HG03520 (cell line): ENCODE measurements around the gene CCNG2.
"Not testable (repeated sequence)": the region's sequence is repeated elsewhere in the genome, so short reads cannot be mapped to it uniquely, and the experiment has no call there.

Source experiments
- ATAC-seq: cut with Tn5 transposase; IDR thresholded peaks from one replicate; pipeline ENCODE4 v1.9.1; 2021; ENCODE audit warnings: mild to moderate bottlenecking, moderate library complexity; ENCODE audit not compliant: unreplicated experiment

Gene CCNG2

GRCh38 chr4:77156912-77157858, at the start of gene CCNG2:
Gene CCNG2, plus strand, starts transcription at chr4:77157207. Its CDS starts 1,326 bp downstream, at chr4:77158533.
- ATAC-seq, result peak; percentile 11

DNA sequence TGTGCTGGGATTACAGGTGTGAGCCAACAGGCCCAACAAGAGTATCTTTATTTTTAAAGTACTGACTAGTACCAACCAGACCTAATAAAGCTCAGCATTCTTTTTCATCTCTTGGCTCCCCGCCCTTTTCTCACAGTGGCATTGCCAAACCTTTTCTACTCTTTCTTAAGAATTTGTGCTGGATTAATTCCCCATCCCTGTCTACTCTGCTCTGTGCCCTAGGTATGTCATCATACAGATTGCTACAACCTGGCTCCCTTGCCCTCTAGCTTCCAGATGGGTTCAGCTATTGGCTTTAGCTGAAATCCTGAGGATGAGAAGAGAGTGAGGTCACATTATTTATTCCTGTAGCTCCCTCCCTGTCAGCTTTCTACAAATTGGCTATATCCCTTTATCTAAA, 46.3 kb upstream of the CCNG2 start:
- no peak for ATAC-seq

- ATAC-seq, result no peak
These were observed 43.9 kb upstream of the CCNG2 start for GRCh38 chr4:77113069-77113468.

- no peak for ATAC-seq
These were observed 39.3 kb upstream of the CCNG2 start for GRCh38 chr4:77117721-77118120.

- peak; percentile 55 for ATAC-seq
These were observed 36.0 kb upstream of the CCNG2 start for GRCh38 chr4:77120886-77121508.

DNA sequence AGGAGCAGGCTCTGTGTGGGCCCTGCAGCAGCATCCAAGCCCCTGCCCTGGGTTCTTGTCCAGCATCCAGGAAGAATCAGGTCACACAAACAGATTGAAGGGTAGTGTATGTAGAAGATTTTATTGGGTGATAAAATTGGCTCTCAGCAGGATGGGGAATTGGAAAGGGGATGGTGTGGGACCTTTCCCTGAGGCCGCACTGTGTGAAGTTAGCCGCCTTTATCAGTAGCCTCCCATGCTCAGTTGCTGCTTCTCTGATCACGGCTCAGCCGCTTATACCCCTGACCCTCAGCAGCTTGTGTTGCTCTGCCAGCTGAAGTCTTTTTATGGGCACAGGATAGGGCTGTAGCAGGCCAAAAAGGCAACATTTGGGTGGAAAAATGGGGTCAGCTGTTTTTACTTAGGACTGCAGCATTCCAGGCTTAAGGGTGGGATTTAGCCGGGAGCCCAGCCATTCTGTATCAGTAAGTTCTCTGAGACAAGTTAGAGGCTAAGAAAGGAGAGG, 35.2 kb upstream of the CCNG2 start:
- no peak for ATAC-seq

DNA sequence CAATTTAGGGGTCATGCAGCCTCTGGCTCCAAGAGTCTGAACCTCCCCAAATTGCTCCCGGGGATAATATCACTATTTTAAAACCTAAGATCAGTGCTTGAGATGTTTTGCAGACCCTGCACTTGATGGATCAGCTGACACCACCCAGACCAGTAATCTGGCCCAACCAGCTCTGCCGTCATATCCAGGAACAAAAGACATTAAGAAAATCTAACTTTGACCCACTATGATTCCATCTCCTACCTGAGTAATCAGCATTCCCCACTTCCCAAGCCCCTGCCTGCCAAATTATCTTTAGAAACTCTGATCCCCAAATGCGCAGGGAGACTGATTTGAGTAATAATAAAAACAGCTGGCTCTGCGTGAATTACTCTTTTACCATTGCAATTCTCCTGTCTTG, 34.4 kb upstream of the CCNG2 start:
- ATAC-seq, result no peak

DNA sequence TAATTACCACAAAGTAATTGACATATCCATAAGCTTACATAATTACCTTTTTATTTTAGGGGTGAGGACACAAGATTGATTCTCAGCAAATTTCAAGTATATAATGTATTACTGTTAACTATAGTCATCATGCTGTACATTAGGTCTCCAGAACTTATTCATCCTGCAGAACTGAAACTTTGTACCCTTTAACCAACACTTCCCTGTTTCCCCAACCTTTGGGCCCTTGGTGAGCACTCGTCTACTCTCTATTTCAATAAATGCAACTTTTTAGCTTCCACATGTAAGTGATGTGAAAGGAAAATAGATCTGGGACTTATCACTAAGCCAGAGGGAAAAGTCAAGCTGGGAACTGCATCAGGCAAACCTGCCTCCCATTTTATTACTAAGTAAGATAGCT, 33.6 kb upstream of the CCNG2 start:
- no peak for ATAC-seq

DNA sequence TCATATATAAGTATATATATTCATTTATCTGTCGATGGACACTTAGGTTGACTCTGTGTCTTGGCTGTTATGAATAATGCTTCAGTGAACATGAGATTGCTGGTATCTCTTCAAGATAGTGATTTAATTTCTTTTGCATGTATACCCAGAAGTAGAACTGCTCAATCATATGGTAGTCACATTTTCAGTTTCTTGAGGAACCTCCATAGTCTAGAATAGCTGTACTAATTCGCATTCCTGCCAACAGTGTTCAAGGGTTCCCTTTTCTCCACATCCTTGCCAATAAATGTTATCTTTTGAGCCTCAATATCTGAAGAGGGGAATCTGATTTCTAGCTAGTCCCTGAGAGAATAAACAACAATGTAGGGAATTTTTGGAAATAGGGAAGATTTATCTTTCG, 32.4 kb upstream of the CCNG2 start:
- no peak for ATAC-seq

DNA sequence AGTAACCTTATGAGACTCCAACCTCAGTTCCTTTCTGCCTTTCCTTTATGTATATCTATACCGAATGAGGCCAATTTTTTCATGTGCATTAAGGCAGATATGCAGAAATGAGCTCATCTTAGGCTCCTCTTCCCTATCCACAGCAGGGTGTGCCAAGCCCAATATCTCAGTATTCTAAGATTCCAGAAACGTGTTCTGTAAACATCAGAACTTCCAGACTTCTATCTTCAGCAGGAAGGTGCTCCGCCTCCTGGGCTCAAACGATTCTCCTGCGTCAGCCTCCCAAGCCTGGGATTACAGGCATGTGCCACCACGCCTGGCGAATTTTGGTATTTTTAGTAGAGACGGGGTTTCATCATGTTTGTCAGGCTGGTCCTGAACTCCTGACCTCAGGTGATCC, 31.0 kb upstream of the CCNG2 start:
- no peak for ATAC-seq

DNA sequence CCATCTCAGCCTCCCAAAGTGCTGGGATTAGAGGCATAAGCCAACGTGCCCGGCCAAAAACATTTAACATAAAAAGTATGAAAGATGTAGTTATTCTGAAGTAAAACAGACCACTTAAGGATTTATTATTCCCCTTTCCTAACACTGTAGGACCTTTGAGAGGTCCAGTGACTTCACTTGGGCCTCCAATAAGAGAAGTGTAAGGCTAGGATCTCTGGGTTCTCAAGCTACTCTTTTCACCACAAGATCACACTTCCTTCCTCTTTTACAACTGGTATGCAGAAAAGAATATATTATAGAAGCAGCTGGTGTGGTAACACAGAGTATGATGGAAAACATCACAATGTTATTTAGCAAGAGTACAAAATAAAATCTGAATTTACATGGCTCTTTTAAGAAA, 30.2 kb upstream of the CCNG2 start:
- ATAC-seq, result peak; percentile 77

DNA sequence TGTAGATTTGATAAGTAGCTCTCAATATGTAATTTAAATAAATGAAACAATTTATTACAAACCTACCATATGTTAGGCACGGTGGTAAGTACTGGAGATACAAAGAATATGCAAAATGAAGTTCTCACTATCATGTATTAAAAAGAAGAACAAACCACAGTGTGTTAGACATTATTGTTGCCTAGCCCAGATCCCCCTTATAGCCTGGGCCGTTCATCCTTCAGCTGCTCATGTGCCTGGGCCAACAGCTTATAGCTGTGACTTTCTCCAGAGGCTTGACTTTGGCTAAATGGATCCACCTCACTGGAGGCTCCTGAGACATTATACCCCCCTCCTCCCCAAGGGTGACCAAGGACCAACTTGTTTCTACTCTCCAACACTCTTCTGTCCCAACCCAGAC, 29.8 kb upstream of the CCNG2 start:
- ATAC-seq, result peak; percentile 37

GRCh38 chr4:77127837-77128621, 29.0 kb upstream of the CCNG2 start:
- no peak for ATAC-seq

DNA sequence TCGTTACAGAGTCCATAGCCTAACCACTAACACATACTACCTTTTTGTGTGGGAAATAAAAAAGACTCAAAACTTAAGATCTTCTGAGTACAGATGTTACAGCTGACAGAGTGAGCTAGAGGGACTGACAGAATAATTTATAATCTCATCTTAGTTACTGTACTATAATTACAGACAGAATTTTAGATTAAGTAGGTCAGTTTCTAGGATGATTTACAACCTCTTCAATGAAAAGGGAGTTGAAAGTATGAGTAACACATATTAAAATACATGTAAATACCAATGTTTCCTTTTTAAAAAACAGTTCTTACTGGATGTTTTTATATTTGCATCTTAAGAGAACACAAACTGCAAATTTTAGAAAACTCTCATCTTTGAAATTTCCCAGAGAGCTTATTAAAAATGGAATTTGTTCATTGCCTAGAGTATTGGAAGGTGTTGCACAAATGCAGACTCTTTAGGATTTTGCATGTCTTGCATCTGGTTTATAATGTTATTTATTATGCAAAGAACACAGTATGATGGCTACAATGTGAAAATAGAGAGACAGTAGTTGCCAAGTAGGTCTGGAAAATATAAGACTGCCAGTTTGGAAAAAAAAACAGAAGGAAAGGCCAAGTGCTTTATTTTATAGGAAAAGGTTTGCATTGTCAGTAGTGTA, 24.2 kb upstream of the CCNG2 start:
- no peak for ATAC-seq

GRCh38 chr4:77137448-77137847, 19.6 kb upstream of the CCNG2 start:
- ATAC-seq, result not testable (repeated sequence)

DNA sequence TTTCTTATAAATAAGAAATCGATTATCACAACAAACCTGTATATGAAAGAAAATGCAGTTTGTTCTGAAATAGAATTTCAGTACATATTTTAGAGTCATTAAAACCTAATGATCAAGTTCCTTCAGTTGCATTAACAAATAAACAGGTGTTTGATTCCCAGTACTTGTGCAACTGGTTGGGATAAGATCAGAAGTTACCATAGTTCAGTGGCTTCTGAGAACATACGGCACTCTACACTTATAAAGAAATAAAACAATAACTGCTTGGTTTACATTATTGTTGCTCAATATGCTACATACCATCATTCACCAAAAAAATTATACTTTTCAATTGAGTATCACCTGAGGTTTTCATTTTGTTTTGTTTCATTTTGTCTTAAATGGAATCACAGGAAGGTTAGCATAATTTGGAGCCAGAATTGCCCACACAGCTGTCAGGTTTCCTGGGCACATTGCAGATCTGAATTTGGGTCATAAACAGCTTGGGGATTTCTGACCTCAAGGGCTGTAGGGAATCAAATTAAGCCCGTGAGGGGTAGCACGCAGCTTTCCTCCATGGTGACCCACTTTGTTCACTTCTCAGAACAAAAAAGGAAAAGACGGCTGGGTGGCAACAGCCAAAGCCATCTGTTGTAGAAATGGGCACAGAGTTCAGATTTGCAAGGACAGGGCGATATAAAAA, 14.9 kb upstream of the CCNG2 start:
- ATAC-seq, result no peak

DNA sequence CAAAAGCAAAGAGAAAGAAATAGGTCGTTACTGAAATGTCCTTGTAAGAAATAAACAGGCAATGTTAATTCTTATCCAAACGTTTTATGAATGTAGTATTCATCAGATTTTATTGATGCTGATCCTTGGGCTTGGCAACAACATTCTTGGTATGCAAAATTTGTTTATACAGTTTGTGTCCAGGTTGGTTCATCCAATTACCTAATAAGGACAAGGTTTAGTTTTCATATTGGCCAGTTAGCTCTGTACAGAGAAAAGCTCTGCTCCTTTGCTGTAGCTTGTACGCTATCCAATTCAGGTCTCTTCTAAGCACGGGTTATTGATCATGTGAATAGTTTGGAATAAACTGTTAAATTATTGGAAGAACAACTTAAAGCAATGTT, 14.4 kb upstream of the CCNG2 start:
- ATAC-seq, result no peak

GRCh38 chr4:77143091-77143490, 13.9 kb upstream of the CCNG2 start:
- ATAC-seq, result no peak

DNA sequence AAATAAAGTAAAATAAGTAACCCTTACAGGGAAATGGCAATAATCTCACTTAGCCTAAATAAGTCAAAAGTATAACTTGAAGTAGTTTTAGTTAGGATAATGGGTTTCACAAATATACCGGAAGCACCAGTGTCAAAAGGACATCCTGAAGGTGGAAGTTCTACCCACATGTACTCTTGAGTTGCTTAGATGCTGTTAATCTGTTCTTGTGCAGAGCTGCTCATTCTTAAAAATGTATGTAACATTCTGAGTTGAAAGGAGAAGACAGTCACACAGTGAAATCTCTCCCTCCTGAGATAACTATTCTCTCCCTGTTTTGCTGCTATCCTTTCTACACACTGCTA, 11.2 kb upstream of the CCNG2 start:
- no peak for ATAC-seq
